Measurements from ENCODE around the gene ODAD4. TPM values are rescaled to one million over a fixed set of nuclear protein-coding genes. Genes with fewer than 3 reads are reported as not detected.

ODAD4 gene
- total RNA-seq, 1 experiment from 2014 or later, result 0.98 TPM

DNA sequence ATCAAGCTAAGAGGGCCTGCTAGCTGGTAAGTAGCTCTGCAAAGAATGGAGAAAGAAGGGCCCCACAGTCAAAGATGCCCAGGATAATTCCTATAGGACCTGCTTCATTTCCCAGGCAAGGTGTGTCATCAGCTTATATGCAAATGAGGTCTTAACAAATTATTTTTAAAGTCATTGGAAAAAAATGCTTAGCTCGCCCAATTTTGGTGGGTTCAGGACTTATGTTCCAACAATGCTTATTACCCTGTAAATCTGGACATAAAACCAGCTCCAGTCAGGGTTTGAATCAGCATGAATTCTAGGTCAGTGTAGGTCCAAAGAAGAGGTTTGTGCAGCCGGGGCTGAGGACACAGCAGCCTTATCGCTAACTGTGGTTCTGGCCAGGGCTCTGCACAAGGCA is 37.0 kb upstream of the ODAD4 start:
- DNase-seq (ENCODE audit: low read depth, low spot score) (no peak), ATAC-seq (no peak)
- Histone ChIP-seq H3K27ac (ENCODE audit: low read depth, low read length) (no peak overlapping the region), H4K20me1 (ENCODE audit: insufficient read depth) (no peaks in the 10 kb centered on the region), H3K79me2 (ENCODE audit: insufficient read depth, low read length) (0 out of 2 replicates have a peak, but pooled peaks cover 2% of the 10 kb centered on the region), H3K4me3 (replicated peaks in 1 of 2; ENCODE audit: low read depth in 1 of 2, low read length in 2 of 2) (no peak overlapping the region), H3K9me3 (ENCODE audit: control insufficient read depth in 1 of 2, insufficient read depth in 1 of 2, low read depth in 1 of 2, low read length in 2 of 2) (no peaks in the 10 kb centered on the region), H3K9ac (ENCODE audit: low read length) (no peak overlapping the region), H3K4me2 (ENCODE audit: low read length) (no peak overlapping the region), H3K36me3 (ENCODE audit: control insufficient read depth in 1 of 2, insufficient read depth in 2 of 2, low read length in 2 of 2) (peaks cover 57 to 61% of the 10 kb centered on the region in 2 experiments), H3K4me1 (ENCODE audit: control insufficient read depth in 1 of 2, insufficient read depth in 2 of 2, low read length in 2 of 2) (no peaks in the 10 kb centered on the region; a peak in 1 of 4 replicates), H3K27me3 (ENCODE audit: insufficient read depth, low read length) (no peaks in the 10 kb centered on the region), H2AFZ (ENCODE audit: low read depth, low read length, poor library complexity, severe bottlenecking) (no peak overlapping the region), H3K9me2 (ENCODE audit: insufficient read depth) (no peaks in the 10 kb centered on the region)
- ChIA-PET CTCF (no interaction called here), RAD21 (ENCODE audit: low non-redundant PET in 1 of 2, low total read pairs in 2 of 2, uncharacterized antibody in 2 of 2, unreplicated experiment in 2 of 2) (no interaction called here), POLR2A (no interaction called here)
- no peak for TF ChIP-seq ZFX (IDR thresholded peaks at IDR 0.05)
- TF ChIP-seq, protein P1, sequence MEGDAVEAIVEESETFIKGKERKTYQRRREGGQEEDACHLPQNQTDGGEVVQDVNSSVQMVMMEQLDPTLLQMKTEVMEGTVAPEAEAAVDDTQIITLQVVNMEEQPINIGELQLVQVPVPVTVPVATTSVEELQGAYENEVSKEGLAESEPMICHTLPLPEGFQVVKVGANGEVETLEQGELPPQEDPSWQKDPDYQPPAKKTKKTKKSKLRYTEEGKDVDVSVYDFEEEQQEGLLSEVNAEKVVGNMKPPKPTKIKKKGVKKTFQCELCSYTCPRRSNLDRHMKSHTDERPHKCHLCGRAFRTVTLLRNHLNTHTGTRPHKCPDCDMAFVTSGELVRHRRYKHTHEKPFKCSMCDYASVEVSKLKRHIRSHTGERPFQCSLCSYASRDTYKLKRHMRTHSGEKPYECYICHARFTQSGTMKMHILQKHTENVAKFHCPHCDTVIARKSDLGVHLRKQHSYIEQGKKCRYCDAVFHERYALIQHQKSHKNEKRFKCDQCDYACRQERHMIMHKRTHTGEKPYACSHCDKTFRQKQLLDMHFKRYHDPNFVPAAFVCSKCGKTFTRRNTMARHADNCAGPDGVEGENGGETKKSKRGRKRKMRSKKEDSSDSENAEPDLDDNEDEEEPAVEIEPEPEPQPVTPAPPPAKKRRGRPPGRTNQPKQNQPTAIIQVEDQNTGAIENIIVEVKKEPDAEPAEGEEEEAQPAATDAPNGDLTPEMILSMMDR (IDR thresholded peaks at IDR 0.05 in 2 of 3, conservative IDR thresholded peaks at IDR 0.05 in 1 of 3; ENCODE audit: borderline replicate concordance in 1 of 3, insufficient read depth in 1 of 3, low read depth in 2 of 3, low read length in 2 of 3), result no peak
- no peak for TF ChIP-seq SP1 (IDR thresholded peaks at IDR 0.05; ENCODE audit: low read depth)
- TF ChIP-seq CEBPB (IDR thresholded peaks at IDR 0.05; ENCODE audit: low read depth), result no peak
- TF ChIP-seq JUND (IDR thresholded peaks at IDR 0.05), result no peak
- TF ChIP-seq, protein P2, sequence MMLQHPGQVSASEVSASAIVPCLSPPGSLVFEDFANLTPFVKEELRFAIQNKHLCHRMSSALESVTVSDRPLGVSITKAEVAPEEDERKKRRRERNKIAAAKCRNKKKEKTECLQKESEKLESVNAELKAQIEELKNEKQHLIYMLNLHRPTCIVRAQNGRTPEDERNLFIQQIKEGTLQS (IDR thresholded peaks at IDR 0.05), result no peak
- no peak for TF ChIP-seq ZNF274 (IDR thresholded peaks at IDR 0.05; ENCODE audit: low read depth, low read length)
- intact Hi-C loops (cut with micrococcal nuclease), result no loop called here
- BruUV-seq (replicated peaks), result no TSS peak

DNA sequence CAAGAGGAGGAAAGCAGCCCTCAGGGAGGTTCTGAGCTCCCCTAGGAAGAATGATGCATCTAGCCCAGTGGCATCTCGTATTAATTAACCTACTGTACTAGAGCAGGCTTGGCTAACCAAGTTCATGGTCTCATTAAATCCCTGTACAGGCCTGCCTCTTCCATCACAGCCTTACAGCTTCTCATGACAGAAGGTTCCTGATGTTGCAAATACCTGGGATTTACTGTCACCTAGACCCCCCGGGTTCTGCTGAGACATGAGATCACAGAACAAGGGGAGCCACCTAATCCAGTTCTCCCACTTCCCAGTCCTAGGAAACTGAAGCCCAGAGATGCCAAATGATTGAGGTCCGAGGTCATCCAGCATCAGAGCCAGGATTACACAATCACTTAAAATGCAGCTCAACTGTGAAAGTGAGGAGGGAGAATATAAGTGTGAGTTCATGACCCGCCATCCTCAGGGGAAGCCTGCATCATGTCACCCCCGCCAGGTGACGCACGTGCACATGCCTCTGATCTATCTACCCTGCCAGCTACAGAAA is 35.6 kb upstream of the ODAD4 start:
- DNase-seq (ENCODE audit: low read depth, low spot score), result no peak
- Histone ChIP-seq H3K9ac (ENCODE audit: low read length) (no peak overlapping the region), H3K36me3 (ENCODE audit: control insufficient read depth in 1 of 2, insufficient read depth in 2 of 2, low read length in 2 of 2) (peaks cover 51 to 62% of the 10 kb centered on the region in 2 experiments), H3K27ac (ENCODE audit: low read depth, low read length) (no peak overlapping the region), H3K9me2 (ENCODE audit: insufficient read depth) (no peaks in the 10 kb centered on the region), H3K27me3 (ENCODE audit: insufficient read depth, low read length) (no peaks in the 10 kb centered on the region), H2AFZ (ENCODE audit: low read depth, low read length, poor library complexity, severe bottlenecking) (no peak overlapping the region), H3K9me3 (ENCODE audit: control insufficient read depth in 1 of 2, insufficient read depth in 1 of 2, low read depth in 1 of 2, low read length in 2 of 2) (no peaks in the 10 kb centered on the region), H3K4me3 (replicated peaks in 1 of 2; ENCODE audit: low read depth in 1 of 2, low read length in 2 of 2) (no peak overlapping the region), H3K79me2 (ENCODE audit: insufficient read depth, low read length) (no peaks in the 10 kb centered on the region), H4K20me1 (ENCODE audit: insufficient read depth) (no peaks in the 10 kb centered on the region), H3K4me2 (ENCODE audit: low read length) (no peak overlapping the region), H3K4me1 (ENCODE audit: control insufficient read depth in 1 of 2, insufficient read depth in 2 of 2, low read length in 2 of 2) (no peaks in the 10 kb centered on the region; a peak in 1 of 4 replicates)
- ChIA-PET POLR2A (no interaction called here), CTCF (no interaction called here), RAD21 (ENCODE audit: low non-redundant PET in 1 of 2, low total read pairs in 2 of 2, uncharacterized antibody in 2 of 2, unreplicated experiment in 2 of 2) (no interaction called here)
- no peak for TF ChIP-seq POLR2AphosphoS5 (IDR thresholded peaks at IDR 0.05; ENCODE audit: low read depth, low read length)
- TF ChIP-seq, protein P1 (IDR thresholded peaks at IDR 0.05 in 2 of 3, conservative IDR thresholded peaks at IDR 0.05 in 1 of 3; ENCODE audit: borderline replicate concordance in 1 of 3, insufficient read depth in 1 of 3, low read depth in 2 of 3, low read length in 2 of 3), result no peak
- no peak for TF ChIP-seq EZH2 (IDR thresholded peaks at IDR 0.05)
- BruUV-seq (replicated peaks), result no TSS peak
- intact Hi-C loops (cut with micrococcal nuclease), result no loop called here
- ATAC-seq, result no peak
